Fibroblast of lung (primary cell): ENCODE data around the gene UTP20. TPM values are rescaled to one million over a fixed set of nuclear protein-coding genes. Genes with fewer than 3 reads are reported as not detected.

ENCODE experiments used
- DNase-seq, 2 donors: peaks; one replicate each; pipeline versions ENCODE4 v3.0.0 to v3.0.0-alpha.2; 2010; ENCODE audit warnings: low read depth in 2 of 2
- H2AFZ ChIP-seq: 2 replicates; pipeline ENCODE4 v1.5.1; 2012; ENCODE audit warnings: low read length, control low read depth, inconsistent platforms
- H3K27ac ChIP-seq: 2 replicates; pipeline ENCODE4 v1.5.1; 2011; ENCODE audit warnings: low read length, control low read depth; ENCODE audit not compliant: insufficient read depth
- H3K27me3 ChIP-seq: 2 replicates; pipeline ENCODE4 v1.5.1; 2011; ENCODE audit warnings: mild to moderate bottlenecking, low read length; ENCODE audit not compliant: control insufficient read depth, insufficient read depth
- H3K36me3 ChIP-seq: 2 replicates; pipeline ENCODE4 v1.5.1; 2011; ENCODE audit warnings: low read length; ENCODE audit not compliant: control insufficient read depth, insufficient read depth
- H3K4me1 ChIP-seq: 2 replicates; pipeline ENCODE4 v1.5.1; 2011; ENCODE audit warnings: low read length; ENCODE audit not compliant: control insufficient read depth, insufficient read depth; ENCODE audit errors: extremely low read depth
- H3K4me2 ChIP-seq: 2 replicates; pipeline ENCODE4 v1.5.1; 2011; ENCODE audit warnings: low read length, control low read depth; ENCODE audit not compliant: insufficient read depth; ENCODE audit errors: extremely low read depth
- H3K4me3 ChIP-seq, 4 experiments: fragments of 200-600 bp in 1 of 4; sonication (generic) in 1 of 4; replicated peaks in 1 of 4; 2 replicates each; pipeline ENCODE4 v1.5.1; 2011 to 2016; ENCODE audit warnings: low read length in 4 of 4, low read depth in 3 of 4, mild to moderate bottlenecking in 3 of 4, control low read depth in 2 of 4, inconsistent platforms in 1 of 4, mixed read lengths in 1 of 4; ENCODE audit not compliant: insufficient read depth in 1 of 4; ENCODE audit errors: control extremely low read depth in 1 of 4
- H3K79me2 ChIP-seq: 2 replicates; pipeline ENCODE4 v1.5.1; 2012; ENCODE audit warnings: mild to moderate bottlenecking, low read length, inconsistent platforms; ENCODE audit not compliant: control insufficient read depth, insufficient read depth
- H3K9ac ChIP-seq: 2 replicates; pipeline ENCODE4 v1.5.1; 2011; ENCODE audit warnings: mild to moderate bottlenecking, low read length, control low read depth; ENCODE audit not compliant: insufficient read depth
- H3K9me3 ChIP-seq: 2 replicates; pipeline ENCODE4 v1.5.1; 2012; ENCODE audit warnings: low read depth, low read length; ENCODE audit not compliant: control insufficient read depth, insufficient read depth
- H4K20me1 ChIP-seq: 2 replicates; pipeline ENCODE4 v1.5.1; 2011; ENCODE audit warnings: low read length; ENCODE audit not compliant: control insufficient read depth, insufficient read depth; ENCODE audit errors: extremely low read depth
- CTCF ChIP-seq, 2 donors: IDR thresholded peaks in 1 of 2; conservative IDR thresholded peaks in 1 of 2; 1 replicate in 1 of 2; 2 replicates in 1 of 2; pipeline ENCODE4 v1.5.1; 2011 to 2012; ENCODE audit warnings: low read length in 2 of 2, control low read depth in 1 of 2, inconsistent platforms in 1 of 2, low read depth in 1 of 2, mild to moderate bottlenecking in 1 of 2
- EZH2 ChIP-seq: IDR thresholded peaks from 2 replicates; pipeline ENCODE4 v1.5.1; 2012; ENCODE audit warnings: low read length, control low read depth, mild to moderate bottlenecking; ENCODE audit errors: missing control alignments
- polyA plus RNA-seq, 2 donors: library from polyadenylated mRNA; depleted of rRNA in 1 of 2; stranded (reverse) in 1 of 2; unstranded in 1 of 2; fragments of >200 nt; gene quantifications; 2 replicates each; pipeline ENCODE4 v1.2.1, GENCODE V29; 2011 to 2012; ENCODE audit warnings: missing spikeins in 1 of 2
- total RNA-seq: library from RNA; depleted of rRNA; stranded (reverse); fragments of >200 nt; gene quantifications from 2 replicates; pipeline ENCODE4 v1.2.1, GENCODE V29; 2014

UTP20 gene
- total and polyA plus RNA-seq, 2 donors (not counting 1 experiment from before 2014, with no cell fraction given), result 13.3 to 13.7 TPM

GRCh38 chr12:101424620-101425019 is 144.7 kb downstream of the UTP20 start:
- H3K79me2 ChIP-seq, result no peaks in the 10 kb centered on the region
- H3K9ac ChIP-seq, result no peak overlapping the region
- no peak overlapping the region for H3K27ac ChIP-seq
- no peak overlapping the region for H3K4me2 ChIP-seq
- TF ChIP-seq EZH2 (no peak), CTCF (conservative IDR thresholded peaks at IDR 0.05 in 1 of 2, IDR thresholded peaks at IDR 0.05 in 1 of 2; ENCODE audit: low read depth in 1 of 2, low read length in 2 of 2) (no peak)
- no peak overlapping the region for H3K4me3 ChIP-seq
- H2AFZ ChIP-seq, result no peak overlapping the region
- no peaks in the 10 kb centered on the region for H3K4me1 ChIP-seq
- H3K27me3 ChIP-seq, result no peaks in the 10 kb centered on the region
- no peak for DNase-seq
- H4K20me1 ChIP-seq, result no peaks in the 10 kb centered on the region
- no peaks in the 10 kb centered on the region for H3K36me3 ChIP-seq
- no peaks in the 10 kb centered on the region for H3K9me3 ChIP-seq

GRCh38 chr12:101430456-101430855 is 150.6 kb downstream of the UTP20 start:
- H3K79me2 ChIP-seq, result no peaks in the 10 kb centered on the region

GRCh38 chr12:101436136-101436535 is 156.2 kb downstream of the UTP20 start:
- Histone ChIP-seq H3K4me3 (no peak overlapping the region), H3K4me2 (no peak overlapping the region), H3K27ac (no peak overlapping the region), H4K20me1 (no peaks in the 10 kb centered on the region), H3K4me1 (no peaks in the 10 kb centered on the region), H2AFZ (no peak overlapping the region), H3K79me2 (no peaks in the 10 kb centered on the region), H3K27me3 (no peaks in the 10 kb centered on the region), H3K36me3 (no peaks in the 10 kb centered on the region), H3K9ac (no peak overlapping the region), H3K9me3 (no peaks in the 10 kb centered on the region)
- DNase-seq, result no peak
- no peak for TF ChIP-seq EZH2
- no peak for TF ChIP-seq CTCF (conservative IDR thresholded peaks at IDR 0.05 in 1 of 2, IDR thresholded peaks at IDR 0.05 in 1 of 2; ENCODE audit: low read depth in 1 of 2, low read length in 2 of 2)

More at GRCh38 chr12:101430456-101430855, 150.6 kb downstream of the UTP20 start:
- Histone ChIP-seq H3K27me3 (no peaks in the 10 kb centered on the region), H3K9me3 (no peaks in the 10 kb centered on the region), H3K9ac (no peak overlapping the region), H3K4me2 (no peak overlapping the region), H3K36me3 (no peaks in the 10 kb centered on the region), H3K4me1 (no peaks in the 10 kb centered on the region), H4K20me1 (no peaks in the 10 kb centered on the region), H3K27ac (no peak overlapping the region), H2AFZ (no peak overlapping the region), H3K4me3 (no peak overlapping the region)
- no peak for DNase-seq
- TF ChIP-seq EZH2, result no peak
- TF ChIP-seq CTCF (conservative IDR thresholded peaks at IDR 0.05 in 1 of 2, IDR thresholded peaks at IDR 0.05 in 1 of 2; ENCODE audit: low read depth in 1 of 2, low read length in 2 of 2), result no peak

Other genes with a start within 250 kb of the UTP20 start
- not detected in 2 replicates for gene SLC5A8, start 69.9 kb upstream of the UTP20 start, total RNA-seq
- gene SLC5A8, start 69.9 kb upstream of the UTP20 start, polyA plus RNA-seq, result not detected in 2 replicates
- gene ARL1, start 127.7 kb downstream of the UTP20 start, total RNA-seq, result 76.3 and 92.6 TPM in 2 replicates
- gene ARL1, start 127.7 kb downstream of the UTP20 start, polyA plus RNA-seq, result 115 and 147 TPM in 2 replicates
- not detected in 2 replicates for gene SPIC, start 195.2 kb downstream of the UTP20 start, total RNA-seq
- not detected in 2 replicates for gene SPIC, start 195.2 kb downstream of the UTP20 start, polyA plus RNA-seq